HepG2 (cell line): Measurements from ENCODE around the gene DPH6. TPM values are rescaled to one million over a fixed set of nuclear protein-coding genes. Genes with fewer than 3 reads are reported as not detected.
A peak's percentile ranks its signal among the peaks of the same experiment; 100 is the strongest.

Source experiments
- ATRX ChIP-seq: sonication (generic); formaldehyde crosslinking; IDR thresholded peaks from 2 replicates; pipeline ENCODE4 v1.4.0; 2020; ENCODE audit warnings: missing genetic modification reagents, borderline replicate concordance
- CREB1 ChIP-seq, 2 experiments: fragments of 450-650 bp in 1 of 2; IDR thresholded peaks; 2 replicates each; pipeline ENCODE4 v1.6.1; 2016 to 2017; ENCODE audit warnings: control low read depth in 1 of 2, mild to moderate bottlenecking in 1 of 2, missing compliant biosample characterization in 1 of 2, missing genetic modification characterization in 1 of 2
- E2F2 ChIP-seq: sonication (generic); formaldehyde crosslinking; IDR thresholded peaks from 2 replicates; pipeline ENCODE4 v1.4.0; 2020; ENCODE audit warnings: missing genetic modification reagents, borderline replicate concordance
- GATAD2A ChIP-seq: IDR thresholded peaks from 2 replicates; pipeline ENCODE4 v1.6.1; 2016
- JUNB ChIP-seq: sonication (generic); formaldehyde crosslinking; IDR thresholded peaks from 2 replicates; pipeline ENCODE4 v1.8.0; 2022; ENCODE audit warnings: missing genetic modification reagents, mild to moderate bottlenecking, borderline replicate concordance
- KAT7 ChIP-seq: IDR thresholded peaks from 2 replicates; pipeline ENCODE4 v1.6.1; 2018; ENCODE audit warnings: borderline replicate concordance, missing compliant biosample characterization
- MED13 ChIP-seq: sonication (generic); formaldehyde crosslinking; IDR thresholded peaks from 2 replicates; pipeline ENCODE4 v1.5.0; 2020; ENCODE audit warnings: missing genetic modification reagents
- MXD4 ChIP-seq: IDR thresholded peaks from 2 replicates; pipeline ENCODE4 v1.6.1; 2016; ENCODE audit warnings: mild to moderate bottlenecking, missing biosample characterization, missing genetic modification reagents
- NR2F2 ChIP-seq: IDR thresholded peaks from 2 replicates; pipeline ENCODE4 v1.6.1; 2012; ENCODE audit warnings: low read depth, inconsistent platforms, borderline replicate concordance
- PHF20 ChIP-seq: sonication (generic); formaldehyde crosslinking; IDR thresholded peaks from 2 replicates; pipeline ENCODE4 v1.5.0; 2020; ENCODE audit warnings: mild to moderate bottlenecking, missing genetic modification reagents
- RAD51 ChIP-seq: fragments of 450-650 bp; IDR thresholded peaks from 2 replicates; pipeline ENCODE4 v1.6.1; 2016; ENCODE audit warnings: borderline replicate concordance
- ZBTB2 ChIP-seq: sonication (generic); formaldehyde crosslinking; IDR thresholded peaks from 2 replicates; pipeline ENCODE4 v1.8.0; 2022; ENCODE audit warnings: low read depth, missing genetic modification reagents
- ZBTB33 ChIP-seq: sonication (generic); formaldehyde crosslinking; IDR thresholded peaks from 2 replicates; pipeline ENCODE4 v1.4.0; 2020; ENCODE audit warnings: missing genetic modification reagents
- ZNF230 ChIP-seq: sonication (generic); formaldehyde crosslinking; IDR thresholded peaks from 2 replicates; pipeline ENCODE4 v1.4.0; 2020; ENCODE audit warnings: mild to moderate bottlenecking, missing genetic modification reagents
- ZNF280B ChIP-seq: sonication (generic); formaldehyde crosslinking; IDR thresholded peaks from 2 replicates; pipeline ENCODE4 v1.5.0; 2020; ENCODE audit warnings: missing genetic modification reagents, mild to moderate bottlenecking, borderline replicate concordance
- ZNF607 ChIP-seq: sonication (generic); formaldehyde crosslinking; IDR thresholded peaks from 2 replicates; pipeline ENCODE4 v1.5.1; 2020; ENCODE audit warnings: missing genetic modification reagents, mild to moderate bottlenecking, borderline replicate concordance
- ZNF619 ChIP-seq: sonication (generic); formaldehyde crosslinking; IDR thresholded peaks from 2 replicates; pipeline ENCODE4 v1.4.0; 2020; ENCODE audit warnings: mild to moderate bottlenecking, missing genetic modification reagents
- ZNF670 ChIP-seq: sonication (generic); formaldehyde crosslinking; IDR thresholded peaks from 2 replicates; pipeline ENCODE4 v1.8.0; 2022; ENCODE audit warnings: mild to moderate bottlenecking, missing genetic modification reagents, borderline replicate concordance
- ZNF749 ChIP-seq: sonication (generic); formaldehyde crosslinking; IDR thresholded peaks from 2 replicates; pipeline ENCODE4 v1.8.0; 2022; ENCODE audit warnings: mild to moderate bottlenecking, missing genetic modification reagents, moderate library complexity, borderline replicate concordance
- polyA plus RNA-seq, 8 experiments: library from polyadenylated mRNA; depleted of rRNA in 3 of 8; stranded (reverse) in 7 of 8; unstranded in 1 of 8; fragments of >200 nt; fragmentation: Illumina TruSeq in 4 of 8; extraction: Trizol in 4 of 8; gene quantifications; 2 replicates each; pipeline versions ENCODE4 v1.2.1 to v1.2.3, GENCODE V29; 2011 to 2016; ENCODE audit warnings: low read depth in 4 of 8, missing spikeins in 1 of 8, mixed read lengths in 1 of 8; ENCODE audit not compliant: insufficient read depth in 1 of 8
- total RNA-seq, 5 experiments: library from RNA; depleted of rRNA; stranded (reverse); fragments of >200 nt; fragmentation: Illumina TruSeq; extraction: Trizol; gene quantifications; 2 replicates each; pipeline ENCODE4 v1.2.3, GENCODE V29; 2016; ENCODE audit warnings: low read depth in 1 of 5

Gene DPH6
- total and polyA plus RNA-seq, 2 of the 13 experiments (the other 11 are each of a cell fraction or from before 2014, with no cell fraction given) = 10.2 to 25.8 TPM

- peak; percentile 43; the same call in 1 of the 2 replicates for TF ChIP-seq ZBTB2 (CRISPR knock-in tag)
- peak; percentile 76; the same call in 1 of the 2 replicates for TF ChIP-seq KAT7 (CRISPR knock-in tag)
- 0 out of 2 replicates have a peak, but pooled peaks have one; percentile 18 for TF ChIP-seq ZNF607 (CRISPR knock-in tag)
- peak; percentile 80 for TF ChIP-seq MXD4
- TF ChIP-seq ZNF230 (CRISPR knock-in tag) = 0 out of 2 replicates have a peak, but pooled peaks have one; percentile 56
- no peak for TF ChIP-seq ZNF619
- no peak for TF ChIP-seq NR2F2
- TF ChIP-seq ATRX (CRISPR knock-in tag) = no peak
- TF ChIP-seq ZNF280B (CRISPR knock-in tag) = peak; percentile 61; the same call in 1 of the 2 replicates
- no peak for TF ChIP-seq RAD51
- peak; percentile 68; the same call in 1 of the 2 replicates for TF ChIP-seq ZNF749 (CRISPR knock-in tag)
- TF ChIP-seq MED13 = no peak
- TF ChIP-seq E2F2 (CRISPR knock-in tag) = no peak
- TF ChIP-seq JUNB = no peak
- TF ChIP-seq PHF20 (CRISPR knock-in tag) = peak; percentile 70
- TF ChIP-seq ZNF670 (CRISPR knock-in tag) = no peak
- TF ChIP-seq CREB1 (IDR thresholded peaks at IDR 0.05) = peak; percentile 38; the same call in 1 of the 2 replicates
- no peak for TF ChIP-seq CREB1 (CRISPR knock-in tag; IDR thresholded peaks at IDR 0.05)
- TF ChIP-seq GATAD2A (CRISPR knock-in tag) = no peak; the same call in 1 of the 2 replicates
- TF ChIP-seq ZBTB33 (CRISPR knock-in tag) = no peak
Observed at GRCh38 chr15:35545824-35546510, at the start of gene DPH6 (continued).
